Measurements from ENCODE around the gene PPP1R9B.
A peak's percentile ranks its signal among the peaks of the same experiment; 100 is the strongest.

DNA sequence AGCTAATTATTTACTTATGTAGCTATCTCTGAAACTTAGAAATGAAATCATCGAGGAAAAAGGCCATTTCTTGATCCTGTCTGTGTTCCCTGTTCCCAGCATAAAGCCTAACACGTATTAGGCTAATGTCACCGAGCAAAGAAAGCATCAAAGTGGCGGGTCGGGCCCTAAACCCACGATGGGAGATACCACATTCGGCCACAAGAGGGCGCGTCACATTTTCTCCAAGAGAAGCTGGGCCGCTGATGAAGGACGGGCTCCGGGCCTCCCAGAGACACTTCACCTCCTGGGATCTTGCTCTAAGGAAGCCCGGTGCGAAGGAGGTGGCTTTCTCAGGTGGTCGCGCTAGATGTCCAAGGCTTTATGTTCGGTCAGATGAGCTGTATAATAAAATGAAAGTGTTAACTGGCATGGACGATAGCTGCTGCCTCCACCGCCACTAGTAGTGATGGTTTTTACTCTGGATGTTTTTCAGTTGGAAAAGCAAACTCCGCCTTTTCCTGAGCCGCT lies 56.2 kb downstream of the PPP1R9B start:
- TF ChIP-seq CTCF (IDR thresholded peaks at IDR 0.05): peak; percentile 92
- no peak for TF ChIP-seq EZH2 (IDR thresholded peaks at IDR 0.05; ENCODE audit: borderline replicate concordance, insufficient read depth, low read depth, low read length, poor library complexity, severe bottlenecking)
